Mucosa of rectum (tissue), 2 donors: ENCODE data around the gene LAPTM5.

Experiments used
- H3K27ac ChIP-seq, 2 donors: one replicate each; pipeline ENCODE4 v1.7.0; 2013; ENCODE audit warnings: inconsistent platforms in 2 of 2, low read depth in 2 of 2, low read length in 2 of 2
- H3K27me3 ChIP-seq, 2 donors: one replicate each; pipeline ENCODE4 v1.7.0; 2013; ENCODE audit warnings: low read length in 2 of 2; ENCODE audit not compliant: control insufficient read depth in 2 of 2, insufficient read depth in 2 of 2
- H3K36me3 ChIP-seq, 2 donors: one replicate each; pipeline ENCODE4 v1.7.0; 2013; ENCODE audit warnings: low read length in 2 of 2; ENCODE audit not compliant: control insufficient read depth in 2 of 2, insufficient read depth in 2 of 2
- H3K4me1 ChIP-seq, 2 donors: one replicate each; pipeline ENCODE4 v1.7.0; 2013; ENCODE audit warnings: low read length in 2 of 2, mild to moderate bottlenecking in 1 of 2; ENCODE audit not compliant: control insufficient read depth in 2 of 2, insufficient read depth in 2 of 2
- H3K4me3 ChIP-seq, 2 donors: one replicate each; pipeline ENCODE4 v1.7.0; 2013; ENCODE audit warnings: low read length in 2 of 2
- H3K9ac ChIP-seq, 2 donors: one replicate each; pipeline ENCODE4 v1.7.0; 2013; ENCODE audit warnings: low read length in 2 of 2, low read depth in 1 of 2, mild to moderate bottlenecking in 1 of 2
- H3K9me3 ChIP-seq, 2 donors: one replicate each; pipeline ENCODE4 v1.7.0; 2013; ENCODE audit warnings: low read length in 2 of 2; ENCODE audit not compliant: control insufficient read depth in 2 of 2
- donor health status: healthy.
- donor health status: Normal muscosa, but diverticular disease.

LAPTM5 gene

GRCh38 chr1:30787266-30787665, 29.7 kb upstream of the LAPTM5 start:
- H3K27me3 ChIP-seq: no peaks in the 10 kb centered on the region
- no peak overlapping the region for H3K4me3 ChIP-seq
- H3K36me3 ChIP-seq: no peaks in the 10 kb centered on the region
- H3K9me3 ChIP-seq: no peaks in the 10 kb centered on the region
- no peak overlapping the region for H3K9ac ChIP-seq
- H3K4me1 ChIP-seq: peaks cover 3 to 6% of the 10 kb centered on the region in 2 donors
- no peak overlapping the region for H3K27ac ChIP-seq

GRCh38 chr1:30786264-30786991, 28.9 kb upstream of the LAPTM5 start:
- Histone ChIP-seq H3K9me3 (no peaks in the 10 kb centered on the region), H3K9ac (no peak overlapping the region), H3K36me3 (no peaks in the 10 kb centered on the region), H3K4me3 (no peak overlapping the region), H3K27ac (no peak overlapping the region), H3K4me1 (peaks cover 3 to 6% of the 10 kb centered on the region in 2 donors), H3K27me3 (no peaks in the 10 kb centered on the region)

GRCh38 chr1:30785714-30786113, 28.1 kb upstream of the LAPTM5 start:
- no peaks in the 10 kb centered on the region for H3K27me3 ChIP-seq
- H3K36me3 ChIP-seq: no peaks in the 10 kb centered on the region
- peaks cover 3 to 6% of the 10 kb centered on the region in 2 donors for H3K4me1 ChIP-seq
- no peak overlapping the region for H3K4me3 ChIP-seq
- H3K9ac ChIP-seq: no peak overlapping the region
- H3K27ac ChIP-seq: no peak overlapping the region
- no peaks in the 10 kb centered on the region for H3K9me3 ChIP-seq

- H3K4me3 ChIP-seq: no peak overlapping the region
- peaks cover 3 to 6% of the 10 kb centered on the region in 2 donors for H3K4me1 ChIP-seq
- H3K27ac ChIP-seq: no peak overlapping the region
- no peaks in the 10 kb centered on the region for H3K9me3 ChIP-seq
- H3K9ac ChIP-seq: no peak overlapping the region
- H3K27me3 ChIP-seq: no peaks in the 10 kb centered on the region
- no peaks in the 10 kb centered on the region for H3K36me3 ChIP-seq
These were observed 27.6 kb upstream of the LAPTM5 start for GRCh38 chr1:30785181-30785580.

- Histone ChIP-seq H3K4me3 (no peak overlapping the region), H3K27me3 (peaks cover 0 to 2% of the 10 kb centered on the region in 2 donors), H3K9me3 (no peaks in the 10 kb centered on the region), H3K9ac (no peak overlapping the region), H3K4me1 (peaks cover 6 to 9% of the 10 kb centered on the region in 2 donors), H3K36me3 (no peaks in the 10 kb centered on the region), H3K27ac (peak overlapping the region in 1 of 2 donors; percentile 4)
These were observed 25.8 kb upstream of the LAPTM5 start for GRCh38 chr1:30783256-30783915.

- Histone ChIP-seq H3K27ac (no peak overlapping the region), H3K27me3 (peaks cover 0 to 2% of the 10 kb centered on the region in 2 donors), H3K4me3 (no peak overlapping the region), H3K4me1 (peaks cover 6 to 9% of the 10 kb centered on the region in 2 donors), H3K36me3 (no peaks in the 10 kb centered on the region), H3K9ac (no peak overlapping the region), H3K9me3 (no peaks in the 10 kb centered on the region)
These were observed 25.0 kb upstream of the LAPTM5 start for GRCh38 chr1:30782361-30783255.

GRCh38 chr1:30781906-30782305, 24.3 kb upstream of the LAPTM5 start:
- Histone ChIP-seq H3K27me3 (peaks cover 0 to 2% of the 10 kb centered on the region in 2 donors), H3K9me3 (no peaks in the 10 kb centered on the region), H3K36me3 (no peaks in the 10 kb centered on the region), H3K27ac (no peak overlapping the region), H3K9ac (no peak overlapping the region), H3K4me1 (peaks cover 6 to 9% of the 10 kb centered on the region in 2 donors), H3K4me3 (no peak overlapping the region)

GRCh38 chr1:30780409-30780808, 22.8 kb upstream of the LAPTM5 start:
- Histone ChIP-seq H3K27me3 (peaks cover 0 to 2% of the 10 kb centered on the region in 2 donors), H3K27ac (peak overlapping the region in 1 of 2 donors; percentile 16), H3K9ac (no peak overlapping the region), H3K4me1 (peaks cover 6 to 9% of the 10 kb centered on the region in 2 donors), H3K9me3 (no peaks in the 10 kb centered on the region), H3K4me3 (no peak overlapping the region), H3K36me3 (no peaks in the 10 kb centered on the region)

- Histone ChIP-seq H3K9me3 (no peaks in the 10 kb centered on the region), H3K27ac (no peak overlapping the region), H3K36me3 (no peaks in the 10 kb centered on the region), H3K9ac (no peak overlapping the region), H3K4me1 (peaks cover 6 to 9% of the 10 kb centered on the region in 2 donors), H3K27me3 (peaks cover 0 to 2% of the 10 kb centered on the region in 2 donors), H3K4me3 (no peak overlapping the region)
These were observed 21.9 kb upstream of the LAPTM5 start for GRCh38 chr1:30779294-30780071.
